SU-DHL-6 (cell line): ENCODE results near the gene CDK5RAP2.

Experiments used
- H2AFZ ChIP-seq: fragments of 200-600 bp; sonication (generic); 2 replicates; pipeline ENCODE4 v1.6.1; 2014; ENCODE audit warnings: low read depth, mild to moderate bottlenecking, moderate library complexity, mixed read lengths, antibody characterized with exemption, low read length; ENCODE audit not compliant: severe bottlenecking
- H3F3A ChIP-seq: fragments of 200-600 bp; shearing (Covaris generic); 2 replicates; pipeline ENCODE4 v1.6.0; 2016; ENCODE audit warnings: antibody characterized with exemption, mild to moderate bottlenecking; ENCODE audit not compliant: insufficient read depth
- H3K27ac ChIP-seq: fragments of 200-600 bp; sonication (generic); 2 replicates; pipeline ENCODE4 v1.5.1; 2016; ENCODE audit warnings: low read depth, mild to moderate bottlenecking, low read length, moderate library complexity, mixed read lengths
- H3K27me3 ChIP-seq: fragments of 200-600 bp; sonication (generic), shearing (Covaris generic); 2 replicates; pipeline ENCODE4 v1.6.0; 2014; ENCODE audit warnings: mild to moderate bottlenecking, low read length
- H3K36me3 ChIP-seq: fragments of 200-600 bp; sonication (generic); 2 replicates; pipeline ENCODE4 v1.6.1; 2014; ENCODE audit warnings: mild to moderate bottlenecking, low read length, mixed read lengths
- H3K4me2 ChIP-seq: fragments of 300-600, 200-600 bp; shearing (Covaris generic), sonication (generic); 2 replicates; pipeline ENCODE4 v1.6.0; 2014; ENCODE audit warnings: low read length, low read depth, mild to moderate bottlenecking; ENCODE audit not compliant: poor library complexity, severe bottlenecking
- H3K4me3 ChIP-seq: fragments of 200-600 bp; sonication (generic); 2 replicates; pipeline ENCODE4 v1.5.1; 2014; ENCODE audit warnings: antibody characterized with exemption, low read length, mild to moderate bottlenecking, mixed read lengths; ENCODE audit not compliant: insufficient read depth, poor library complexity, severe bottlenecking
- H3K79me2 ChIP-seq: fragments of 200-600 bp; sonication (generic); 2 replicates; pipeline ENCODE4 v1.6.1; 2014; ENCODE audit warnings: mild to moderate bottlenecking, low read length, moderate library complexity; ENCODE audit not compliant: insufficient read depth
- H3K9ac ChIP-seq: fragments of 200-600 bp; sonication (generic); 2 replicates; pipeline ENCODE4 v1.7.0; 2014; ENCODE audit warnings: mild to moderate bottlenecking, low read length
- H3K9me2 ChIP-seq: fragments of 200-600 bp; sonication (generic); replicated peaks from 2 replicates; pipeline ENCODE4 v1.6.1; 2014; ENCODE audit warnings: low read length; ENCODE audit not compliant: insufficient read depth
- H3K9me3 ChIP-seq: fragments of 200-600 bp; sonication (generic); 2 replicates; pipeline ENCODE4 v1.6.1; 2014; ENCODE audit warnings: low read length, mixed read lengths; ENCODE audit not compliant: insufficient read depth
- H4K20me1 ChIP-seq: fragments of 200-600 bp; sonication (generic); 2 replicates; pipeline ENCODE4 v1.6.1; 2014; ENCODE audit warnings: low read depth, mild to moderate bottlenecking, antibody characterized with exemption, low read length, moderate library complexity, mixed read lengths
- EZH2phosphoT487 ChIP-seq: fragments of 200-600 bp; sonication (generic), shearing (Covaris generic); conservative IDR thresholded peaks from 2 replicates; pipeline ENCODE4 v1.6.1; 2018; ENCODE audit warnings: mild to moderate bottlenecking, antibody characterized with exemption, low read length, moderate library complexity, mixed read lengths
- TF ChIP-seq, protein P1 (sequence below): fragments of 200-600 bp; sonication (generic); IDR thresholded peaks from one replicate; pipeline ENCODE4 v1.5.1; 2017; ENCODE audit warnings: antibody characterized with exemption, mild to moderate bottlenecking, low read length, moderate library complexity; ENCODE audit not compliant: insufficient read depth, poor library complexity, severe bottlenecking

CDK5RAP2 gene

GRCh38 chr9:120365386-120365785, 214.6 kb downstream of the CDK5RAP2 start:
- H3K9me2 ChIP-seq, result no peaks in the 10 kb centered on the region
- no peaks in the 10 kb centered on the region for H3K27me3 ChIP-seq

DNA sequence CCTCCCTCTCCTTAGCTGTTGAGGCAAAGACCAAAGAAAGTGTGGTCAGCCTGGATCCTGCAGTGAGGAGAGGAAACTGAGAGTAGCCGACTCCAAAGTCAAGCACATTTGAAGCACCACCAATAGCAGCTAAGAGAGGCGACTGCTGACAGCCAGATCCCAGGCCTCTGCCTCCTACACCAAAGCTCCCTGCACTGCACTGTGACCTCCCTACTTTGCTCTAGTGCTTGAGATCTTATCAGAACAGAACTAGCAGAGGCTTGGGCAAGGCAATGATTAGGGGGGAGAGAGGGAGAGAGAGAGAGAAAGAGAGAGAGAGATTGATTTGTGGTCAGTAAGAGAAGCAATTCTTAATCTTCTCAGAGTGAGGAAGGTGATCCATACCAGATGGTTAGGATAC, 216.3 kb downstream of the CDK5RAP2 start:
- no peaks in the 10 kb centered on the region for H3K9me3 ChIP-seq
- no peaks in the 10 kb centered on the region for H3K9me2 ChIP-seq
- H3K4me3 ChIP-seq, result no peak overlapping the region
- no peaks in the 10 kb centered on the region for H3K79me2 ChIP-seq
- TF ChIP-seq, protein P1, sequence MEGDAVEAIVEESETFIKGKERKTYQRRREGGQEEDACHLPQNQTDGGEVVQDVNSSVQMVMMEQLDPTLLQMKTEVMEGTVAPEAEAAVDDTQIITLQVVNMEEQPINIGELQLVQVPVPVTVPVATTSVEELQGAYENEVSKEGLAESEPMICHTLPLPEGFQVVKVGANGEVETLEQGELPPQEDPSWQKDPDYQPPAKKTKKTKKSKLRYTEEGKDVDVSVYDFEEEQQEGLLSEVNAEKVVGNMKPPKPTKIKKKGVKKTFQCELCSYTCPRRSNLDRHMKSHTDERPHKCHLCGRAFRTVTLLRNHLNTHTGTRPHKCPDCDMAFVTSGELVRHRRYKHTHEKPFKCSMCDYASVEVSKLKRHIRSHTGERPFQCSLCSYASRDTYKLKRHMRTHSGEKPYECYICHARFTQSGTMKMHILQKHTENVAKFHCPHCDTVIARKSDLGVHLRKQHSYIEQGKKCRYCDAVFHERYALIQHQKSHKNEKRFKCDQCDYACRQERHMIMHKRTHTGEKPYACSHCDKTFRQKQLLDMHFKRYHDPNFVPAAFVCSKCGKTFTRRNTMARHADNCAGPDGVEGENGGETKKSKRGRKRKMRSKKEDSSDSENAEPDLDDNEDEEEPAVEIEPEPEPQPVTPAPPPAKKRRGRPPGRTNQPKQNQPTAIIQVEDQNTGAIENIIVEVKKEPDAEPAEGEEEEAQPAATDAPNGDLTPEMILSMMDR, result no peak
- no peak for TF ChIP-seq EZH2phosphoT487
- H3K9ac ChIP-seq, result no peak overlapping the region
- no peaks in the 10 kb centered on the region for H3F3A ChIP-seq
- no peak overlapping the region for H3K4me2 ChIP-seq
- no peak overlapping the region for H3K27ac ChIP-seq
- H3K27me3 ChIP-seq, result no peaks in the 10 kb centered on the region
- no peaks in the 10 kb centered on the region for H4K20me1 ChIP-seq
- H2AFZ ChIP-seq, result no peak overlapping the region
- H3K36me3 ChIP-seq, result no peaks in the 10 kb centered on the region

More at GRCh38 chr9:120365386-120365785, 214.6 kb downstream of the CDK5RAP2 start:
- no peaks in the 10 kb centered on the region for H3K36me3 ChIP-seq
- no peaks in the 10 kb centered on the region for H3K9me3 ChIP-seq
- no peak overlapping the region for H3K9ac ChIP-seq
- H3K4me3 ChIP-seq, result no peak overlapping the region
- H3K79me2 ChIP-seq, result no peaks in the 10 kb centered on the region
- H3K27ac ChIP-seq, result no peak overlapping the region
- no peak overlapping the region for H3K4me2 ChIP-seq
- no peak overlapping the region for H2AFZ ChIP-seq
- TF ChIP-seq, protein P1, result no peak
- TF ChIP-seq EZH2phosphoT487, result no peak
- H4K20me1 ChIP-seq, result no peaks in the 10 kb centered on the region
- no peaks in the 10 kb centered on the region for H3F3A ChIP-seq

GRCh38 chr9:120362446-120362845, 217.5 kb downstream of the CDK5RAP2 start:
- Histone ChIP-seq H3K4me2 (no peak overlapping the region), H3F3A (no peaks in the 10 kb centered on the region), H2AFZ (no peak overlapping the region), H3K27me3 (no peaks in the 10 kb centered on the region), H3K9me2 (no peaks in the 10 kb centered on the region), H3K27ac (no peak overlapping the region), H3K36me3 (no peaks in the 10 kb centered on the region), H3K4me3 (no peak overlapping the region), H4K20me1 (no peaks in the 10 kb centered on the region), H3K9ac (no peak overlapping the region), H3K79me2 (no peaks in the 10 kb centered on the region), H3K9me3 (no peaks in the 10 kb centered on the region)
- TF ChIP-seq, protein P1, result no peak
- no peak for TF ChIP-seq EZH2phosphoT487

DNA sequence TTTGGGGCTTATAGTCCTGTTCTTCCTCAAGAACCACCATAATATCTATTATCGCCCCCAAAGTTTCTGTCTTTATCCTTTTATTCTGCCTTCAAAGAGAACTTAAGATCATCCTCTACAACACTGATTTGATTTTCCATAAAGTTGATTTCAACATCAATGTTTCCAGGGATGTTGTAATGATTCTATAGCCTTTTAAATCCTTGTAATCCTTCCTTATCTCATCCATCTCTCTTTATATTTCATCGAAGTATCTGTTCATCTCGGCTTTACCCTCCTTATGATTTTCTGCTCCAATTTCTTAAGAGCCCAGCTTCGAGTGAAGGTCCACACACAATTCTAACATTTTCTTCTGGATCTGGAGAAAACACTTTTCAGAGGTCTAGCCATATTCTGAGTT, 218.4 kb downstream of the CDK5RAP2 start:
- H3K9ac ChIP-seq, result no peak overlapping the region
- H3K27me3 ChIP-seq, result no peaks in the 10 kb centered on the region
- no peaks in the 10 kb centered on the region for H3K79me2 ChIP-seq
- no peak overlapping the region for H3K27ac ChIP-seq
- no peaks in the 10 kb centered on the region for H3F3A ChIP-seq
- H2AFZ ChIP-seq, result no peak overlapping the region
- no peaks in the 10 kb centered on the region for H3K36me3 ChIP-seq
- TF ChIP-seq, protein P1, result no peak
- TF ChIP-seq EZH2phosphoT487, result no peak
- H3K4me2 ChIP-seq, result no peak overlapping the region
- no peaks in the 10 kb centered on the region for H3K9me3 ChIP-seq
- no peak overlapping the region for H3K4me3 ChIP-seq
- no peaks in the 10 kb centered on the region for H4K20me1 ChIP-seq
- H3K9me2 ChIP-seq, result no peaks in the 10 kb centered on the region
